Renal cortical epithelial cell (primary cell): ENCODE data around the gene MEG3. TPM values are rescaled to one million over a fixed set of nuclear protein-coding genes. Genes with fewer than 3 reads are reported as not detected.

Source experiments
- DNase-seq: peaks from one replicate; pipeline ENCODE4 v3.0.0-alpha.2; 2011; ENCODE audit warnings: low read depth
- total RNA-seq: library from RNA; depleted of rRNA; stranded (reverse); fragments of >200 nt; gene quantifications from 2 replicates; pipeline ENCODE4 v1.2.3, GENCODE V29; 2014

Gene MEG3
- total RNA-seq, 1 donor from 2014 or later = 14.3 TPM

- no peak for DNase-seq
These were observed 6.5 kb downstream of the MEG3 start for GRCh38 chr14:100832311-100832960.

DNA sequence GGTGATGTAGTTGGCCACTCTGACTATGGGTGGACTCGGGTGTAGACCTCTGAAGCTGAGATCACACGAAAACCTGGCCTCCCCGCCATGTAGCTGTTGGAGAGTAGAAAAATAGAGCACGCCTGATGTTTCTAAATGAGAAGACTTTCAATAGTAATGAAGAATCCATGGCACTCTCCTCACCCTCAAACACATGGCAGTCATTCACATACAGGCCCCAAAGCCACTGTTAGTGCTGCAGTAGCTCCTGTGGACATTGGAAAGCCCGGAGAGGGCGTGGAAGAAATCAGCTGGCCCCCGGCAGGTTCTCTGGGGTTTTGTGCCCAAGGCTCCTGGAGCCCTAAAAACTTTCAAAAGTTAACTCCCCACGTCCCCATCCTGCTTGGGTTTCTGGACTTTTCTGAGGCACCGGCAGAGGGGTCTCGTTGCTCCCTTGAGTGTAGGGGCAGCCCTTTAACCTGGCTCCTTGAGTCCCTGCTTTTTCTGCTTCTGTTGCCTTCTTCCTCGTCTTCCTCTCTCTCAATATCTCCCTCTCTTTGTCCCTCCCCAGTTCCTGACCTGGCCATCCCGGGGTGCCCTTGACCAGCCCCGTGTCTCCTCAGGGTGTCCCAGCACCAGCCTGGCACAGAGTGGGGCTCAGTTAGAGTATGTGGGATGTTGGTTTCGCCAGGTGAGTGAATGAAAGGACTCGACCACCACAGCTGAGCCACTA lies 8.3 kb downstream of the MEG3 start:
- no peak for DNase-seq

DNA sequence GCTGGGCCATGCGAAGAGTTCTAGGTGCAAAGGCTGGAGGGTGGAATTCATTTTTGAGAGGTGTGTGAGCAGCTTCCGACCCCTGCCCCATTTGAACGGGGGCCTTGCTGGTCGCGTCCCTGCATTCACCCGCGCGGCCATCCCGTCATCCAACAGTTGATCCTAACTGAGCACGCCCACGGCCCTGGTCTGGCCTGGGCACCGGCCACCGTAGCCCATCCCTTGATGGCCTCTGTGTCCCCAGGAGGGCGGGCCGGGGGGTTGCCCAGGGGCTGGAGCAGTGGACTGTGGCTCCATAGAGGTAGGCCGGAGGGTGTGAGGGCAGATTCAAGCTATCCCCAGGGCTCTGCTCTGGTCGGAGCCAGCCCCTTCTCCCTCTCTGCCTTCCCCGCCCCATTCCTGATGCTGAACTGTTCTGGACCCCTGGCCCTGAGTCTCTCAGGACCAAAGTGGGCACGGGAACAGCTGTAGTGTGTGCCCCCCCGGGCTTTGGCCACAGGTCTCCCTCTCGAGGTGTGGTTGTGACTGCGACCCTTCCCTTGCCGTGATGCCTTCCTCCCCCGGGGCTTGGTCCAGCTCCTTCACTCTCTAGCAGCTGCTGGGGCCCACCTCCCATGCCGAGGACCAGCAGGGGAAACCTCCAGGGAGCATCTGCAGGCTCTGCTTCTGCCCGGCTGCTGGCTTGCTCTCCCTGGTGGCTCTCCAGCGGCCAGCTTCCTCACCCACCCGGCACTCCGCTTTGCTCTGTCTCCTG lies 9.1 kb downstream of the MEG3 start:
- no peak for DNase-seq

DNA sequence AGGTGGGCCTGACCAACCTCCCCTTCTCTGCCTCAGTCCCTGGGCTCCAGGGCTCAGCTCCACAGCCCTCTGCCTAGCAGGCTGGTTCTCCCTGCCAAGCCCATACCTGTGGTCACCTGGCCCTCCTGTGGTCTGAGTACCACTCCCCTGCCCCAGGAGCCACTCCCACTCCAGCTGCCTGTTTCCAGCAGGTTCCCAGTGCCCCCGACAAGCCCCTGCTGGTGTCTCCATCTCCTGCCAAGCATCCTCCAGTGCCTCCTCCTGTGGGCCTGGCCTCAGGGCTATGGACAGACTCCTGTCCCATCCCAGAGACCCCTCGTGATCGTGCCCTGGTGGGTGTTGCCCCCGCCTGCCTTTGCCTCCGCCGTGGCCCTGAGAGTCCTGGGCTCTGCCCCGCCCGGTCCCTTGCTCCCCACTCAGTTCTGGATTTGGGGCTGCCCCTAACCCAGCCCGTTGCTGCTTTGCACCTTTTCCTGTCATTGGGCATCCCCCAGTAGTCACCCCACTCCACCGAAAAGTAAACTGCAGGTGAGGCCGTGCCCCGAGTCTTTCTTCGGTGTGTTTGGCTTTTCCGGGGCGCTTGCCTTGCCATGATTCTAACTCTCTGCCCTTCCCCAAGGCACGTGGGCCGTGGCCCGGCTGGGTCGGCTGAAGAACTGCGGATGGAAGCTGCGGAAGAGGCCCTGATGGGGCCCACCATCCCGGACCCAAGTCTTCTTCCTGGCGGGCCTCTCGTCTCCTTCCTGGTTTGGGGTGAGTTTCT lies 9.8 kb downstream of the MEG3 start:
- DNase-seq = no peak

DNA sequence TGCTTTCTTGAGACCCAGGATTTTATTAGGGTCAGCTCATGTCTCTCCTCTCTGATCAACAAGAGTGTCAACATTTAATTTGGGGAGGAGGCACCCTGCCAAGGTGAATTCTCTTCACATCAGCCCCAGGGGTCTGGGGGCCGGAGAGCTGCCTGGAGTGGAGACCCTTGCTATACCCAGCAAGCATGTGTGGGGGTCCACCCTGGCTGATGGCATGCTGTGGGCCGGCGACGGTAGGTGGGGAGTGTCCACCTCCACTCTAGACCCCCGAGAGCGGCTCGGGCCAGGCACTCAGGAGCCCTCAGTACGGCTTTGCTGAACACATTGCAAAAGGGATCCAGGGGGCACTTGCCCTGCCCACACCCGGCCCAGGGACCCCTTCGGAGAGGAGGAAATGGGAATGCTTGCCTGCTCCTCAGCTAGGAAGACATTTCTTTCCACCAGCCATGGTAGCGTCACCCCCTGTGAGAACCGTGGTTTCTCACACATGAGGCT lies 10.4 kb downstream of the MEG3 start:
- DNase-seq = no peak

- no peak for DNase-seq
These were observed 11.3 kb downstream of the MEG3 start for GRCh38 chr14:100836941-100837804.

GRCh38 chr14:100837805-100838350 lies 12.0 kb downstream of the MEG3 start:
- no peak for DNase-seq

DNA sequence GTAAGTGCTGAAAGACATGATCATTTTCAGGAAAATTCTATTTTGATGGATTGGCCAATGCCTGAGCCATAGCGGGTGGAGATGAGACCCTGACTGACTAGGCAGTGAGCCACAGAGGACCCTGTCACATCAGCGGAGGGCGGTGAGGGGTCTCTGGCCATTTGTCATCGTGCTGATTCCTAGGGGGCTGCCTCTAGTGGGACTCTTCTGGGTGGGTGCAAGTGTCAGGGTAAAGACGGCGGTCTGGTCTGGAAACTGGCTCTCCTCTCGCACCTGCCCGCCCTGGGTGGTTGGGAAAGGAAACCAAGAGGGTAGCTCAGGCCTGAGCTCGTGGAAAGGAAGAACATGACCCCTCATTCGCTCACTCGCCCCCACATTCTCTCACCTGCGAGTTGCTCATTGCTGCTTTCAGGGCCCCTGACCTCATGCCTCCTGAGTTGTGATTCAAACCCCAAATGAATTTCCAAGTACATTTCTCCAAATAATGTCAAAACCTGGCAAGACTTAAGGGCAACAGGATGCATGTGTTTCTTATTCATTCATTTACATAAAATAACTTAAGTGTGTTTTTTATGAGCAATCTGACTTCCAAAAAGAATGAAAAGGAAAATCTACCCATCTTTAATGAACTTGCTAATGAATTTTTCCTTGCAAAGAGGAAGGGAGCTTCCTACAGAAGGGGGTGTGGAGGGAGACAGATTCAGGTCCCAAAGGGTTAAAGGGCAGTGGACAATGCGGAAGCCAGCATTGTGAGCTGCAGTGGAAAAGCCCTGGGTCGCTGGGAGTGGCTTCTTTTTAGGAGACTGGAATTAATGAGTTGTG lies 12.8 kb downstream of the MEG3 start:
- no peak for DNase-seq

DNA sequence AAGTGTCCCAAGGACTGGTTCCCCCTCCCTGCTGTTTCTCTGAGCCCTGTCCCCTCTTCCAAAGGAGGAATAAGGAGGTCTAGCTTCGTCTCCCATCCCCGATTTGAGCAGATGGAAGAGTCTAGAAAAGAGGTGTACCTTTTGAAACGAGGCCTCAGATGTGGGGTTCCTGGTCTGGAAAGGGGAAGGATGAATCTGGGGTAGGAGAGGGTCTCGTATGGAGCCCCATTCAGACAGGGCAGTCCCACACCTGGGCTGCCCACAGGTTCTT lies 13.3 kb downstream of the MEG3 start:
- DNase-seq = no peak

DNA sequence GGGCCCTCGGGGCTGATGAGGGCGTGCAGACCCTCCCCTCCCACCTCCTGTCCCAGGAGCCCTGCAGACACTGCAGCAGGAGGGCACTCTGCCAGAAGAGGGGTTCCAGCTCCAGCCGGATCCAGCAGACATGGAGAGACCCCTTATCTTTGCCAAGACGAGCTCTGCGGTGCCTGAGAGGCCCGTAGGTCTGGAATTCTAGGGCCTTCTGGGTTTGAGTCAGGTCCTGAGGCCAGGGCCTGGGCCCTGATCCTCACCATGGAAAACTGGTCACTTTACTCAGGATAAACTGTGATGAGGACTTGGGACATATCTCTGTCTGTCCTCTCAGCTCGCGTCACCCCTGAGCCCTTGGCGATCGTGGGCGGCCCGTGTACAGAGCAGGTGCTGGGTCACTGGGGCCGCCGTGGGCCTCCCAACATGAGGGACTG lies 13.8 kb downstream of the MEG3 start:
- DNase-seq = no peak

- DNase-seq = no peak
These were observed 14.6 kb downstream of the MEG3 start for GRCh38 chr14:100840286-100841065.

DNA sequence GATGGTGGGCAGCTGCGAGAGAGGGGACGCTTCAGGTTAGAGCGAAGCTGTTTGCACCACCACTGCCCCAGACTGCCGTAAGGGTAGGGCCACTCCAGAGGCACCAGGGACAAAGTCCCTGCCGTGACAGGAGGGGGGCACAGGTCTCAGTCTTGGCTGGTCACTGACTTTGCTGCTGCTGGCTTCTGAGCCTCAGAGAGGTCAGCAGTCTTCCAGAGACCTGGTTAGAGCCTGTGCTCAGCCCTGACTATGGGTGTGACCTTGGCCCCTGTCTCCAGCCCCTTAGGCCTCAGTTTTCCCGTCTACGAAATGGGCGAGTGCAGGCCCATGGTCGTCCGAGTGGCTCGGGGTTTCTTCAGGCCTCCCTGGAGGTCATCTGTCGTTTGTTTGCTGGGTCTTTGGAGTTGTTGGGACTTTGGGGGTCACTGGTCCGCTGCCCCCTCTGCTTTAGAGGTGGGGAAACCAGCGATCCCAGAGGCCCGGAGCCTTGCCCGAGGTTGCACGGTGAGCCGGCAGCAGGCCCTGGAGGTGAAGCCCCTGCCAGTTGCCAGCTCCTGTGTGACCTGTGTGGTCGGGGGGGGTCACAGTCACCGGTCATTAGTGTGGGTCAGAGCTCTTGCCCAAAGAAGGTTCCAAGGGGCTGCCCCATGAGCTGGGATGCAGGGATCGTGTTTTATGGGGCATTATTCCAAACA lies 15.3 kb downstream of the MEG3 start:
- DNase-seq = no peak

DNA sequence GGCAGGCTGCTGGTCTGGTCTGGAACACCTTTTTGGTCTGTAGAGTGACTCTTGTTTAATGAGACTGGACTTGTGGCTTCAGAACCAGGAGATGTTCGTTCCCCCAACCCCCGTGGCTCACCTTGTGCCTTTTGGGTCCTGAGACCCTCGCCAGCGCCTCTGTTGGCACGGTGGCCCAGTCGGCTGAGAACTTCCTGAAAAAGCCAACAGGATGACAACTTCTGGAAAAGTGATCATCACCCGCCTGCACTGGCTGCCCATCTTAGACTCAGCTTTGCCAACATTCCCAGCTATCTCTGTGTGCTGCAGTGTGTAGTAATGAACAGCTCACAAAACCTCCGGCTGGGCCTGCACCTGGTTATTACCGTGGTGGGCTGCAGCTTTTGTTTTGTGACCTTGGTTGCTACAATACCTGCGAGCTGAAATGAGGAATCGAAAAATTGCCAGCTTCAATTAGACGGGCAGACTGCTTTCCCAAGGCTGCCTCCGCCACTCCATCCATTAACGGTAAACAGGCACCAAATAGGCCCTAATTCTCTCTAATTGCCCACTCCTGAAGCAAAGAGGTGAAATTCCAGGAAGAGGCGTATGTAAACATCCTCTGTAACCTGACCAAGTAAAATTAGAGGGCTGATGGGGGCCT lies 16.0 kb downstream of the MEG3 start:
- no peak for DNase-seq

- no peak for DNase-seq
These were observed 16.9 kb downstream of the MEG3 start for GRCh38 chr14:100842799-100843198.

DNA sequence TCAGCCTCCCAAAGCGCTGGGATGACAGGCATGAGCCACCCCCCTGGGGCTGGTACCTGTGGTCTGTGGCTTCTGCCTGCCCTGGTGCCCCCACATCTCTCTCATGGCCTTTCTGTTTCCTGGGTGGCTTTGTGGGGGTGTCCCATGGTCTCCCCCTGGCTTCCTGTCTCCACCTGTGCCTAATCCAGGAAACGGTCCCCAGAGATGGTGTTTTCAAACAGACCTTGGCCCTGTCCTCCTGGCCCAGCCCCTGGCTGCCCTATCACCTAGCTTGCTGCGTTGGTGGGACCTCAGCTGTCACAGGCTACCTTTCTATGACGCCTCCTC lies 18.1 kb downstream of the MEG3 start:
- DNase-seq = no peak

- DNase-seq = no peak
These were observed 18.5 kb downstream of the MEG3 start for GRCh38 chr14:100844421-100844820.

GRCh38 chr14:100844846-100845245 lies 18.9 kb downstream of the MEG3 start:
- DNase-seq = no peak

DNA sequence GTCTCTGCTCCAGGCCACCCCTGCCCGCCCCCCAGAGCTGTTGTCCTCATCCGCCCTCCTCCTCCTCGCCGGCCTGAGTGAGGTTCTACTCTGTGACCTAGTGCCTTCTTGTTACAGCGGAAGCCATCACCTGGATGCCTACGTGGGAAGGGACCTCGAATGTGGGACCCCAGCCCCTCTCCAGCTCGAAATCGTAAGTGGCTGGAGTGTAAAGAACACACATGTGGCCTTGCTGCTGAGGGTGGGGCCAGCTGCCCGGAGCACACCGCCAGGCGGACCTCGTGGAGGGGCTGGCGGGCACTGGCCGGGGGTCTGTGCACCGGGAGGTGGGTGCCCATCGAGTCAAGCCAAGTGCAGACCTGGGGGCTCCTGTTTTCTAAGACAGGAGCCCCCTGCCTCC lies 19.4 kb downstream of the MEG3 start:
- no peak for DNase-seq
